T-helper 1 cell treated with Interleukin-12 subunit alpha and Interleukin-12 subunit beta and Interleukin-4 antibody, amounts not matched to agents 30 μg/mL and 1 μg/mL, for 36 hours (primary cell): Measurements from ENCODE around the gene GABRA5.

Source experiments
- H3K27ac Mint-ChIP-seq: one replicate; pipeline ENCODE4 v1.8.0; 2021; ENCODE audit warnings: mild to moderate bottlenecking, mixed read lengths
- H3K27me3 Mint-ChIP-seq: one replicate; pipeline ENCODE4 v1.8.0; 2021; ENCODE audit warnings: low read depth, mixed read lengths
- H3K36me3 Mint-ChIP-seq: one replicate; pipeline ENCODE4 v1.8.0; 2021; ENCODE audit warnings: low read depth, mixed read lengths
- H3K4me1 Mint-ChIP-seq: one replicate; pipeline ENCODE4 v1.8.0; 2021; ENCODE audit warnings: low read depth, mixed read lengths
- H3K4me3 Mint-ChIP-seq: one replicate; pipeline ENCODE4 v1.8.0; 2021; ENCODE audit warnings: mild to moderate bottlenecking, moderate library complexity, mixed read lengths
- H3K9me3 Mint-ChIP-seq: one replicate; pipeline ENCODE4 v1.8.0; 2021; ENCODE audit warnings: mixed read lengths

Gene GABRA5

DNA sequence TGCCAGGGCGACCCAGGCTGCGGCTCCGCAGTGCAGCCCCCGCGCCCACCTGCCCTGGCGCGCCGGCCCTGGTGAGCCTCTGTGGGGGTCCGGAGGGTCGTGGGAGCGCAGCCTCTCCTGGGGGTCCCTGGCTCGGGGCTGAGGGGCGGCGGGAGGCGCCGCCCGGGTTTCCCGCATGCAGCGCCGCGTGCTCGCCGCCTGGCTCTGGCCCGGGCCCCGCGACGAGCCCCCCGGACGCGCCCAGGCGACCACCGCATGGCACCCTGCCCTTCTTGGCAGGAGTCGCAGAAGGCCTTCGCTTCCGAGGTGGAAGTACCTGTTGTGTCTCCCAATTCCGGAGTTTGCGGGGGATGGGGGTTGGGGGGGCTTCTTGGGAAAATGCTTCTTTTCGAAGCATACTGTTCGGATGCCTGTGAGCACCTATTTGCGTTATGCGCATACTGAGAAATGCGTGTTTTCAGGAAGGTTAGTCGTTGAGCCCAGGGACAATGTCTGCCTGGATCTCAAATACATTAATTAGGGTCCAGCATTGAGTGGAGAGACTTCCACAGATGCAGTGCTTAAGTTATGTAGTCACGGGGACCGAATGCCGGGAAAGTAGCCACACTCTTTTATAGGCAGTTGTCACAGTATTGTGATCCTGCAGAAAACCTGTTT is 1.3 kb downstream of the GABRA5 start:
- Mint-ChIP-seq H3K9me3 (no peaks in the 10 kb centered on the region), H3K36me3 (no peaks in the 10 kb centered on the region), H3K4me1 (no peaks in the 10 kb centered on the region), H3K27ac (no peak overlapping the region), H3K27me3 (peaks cover 30% of the 10 kb centered on the region), H3K4me3 (no peak overlapping the region)

DNA sequence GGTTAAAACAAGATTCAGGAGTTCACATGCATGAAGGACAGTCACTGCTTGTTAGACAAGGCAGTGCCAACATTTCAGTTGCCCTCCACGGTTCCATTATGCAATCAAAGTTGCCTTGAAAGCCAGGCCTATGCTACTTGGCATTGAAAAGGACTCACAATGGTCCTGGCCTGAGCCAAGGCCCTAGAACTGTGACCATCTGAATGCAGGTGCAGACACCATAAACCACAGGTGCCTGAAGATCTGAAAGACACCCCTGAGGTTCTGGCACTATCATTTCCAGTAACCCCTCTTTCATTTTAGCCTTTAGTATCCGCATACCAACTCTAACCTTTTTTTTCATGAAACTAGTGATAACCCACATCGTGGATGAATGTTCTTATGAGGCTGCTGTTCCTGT is 2.8 kb downstream of the GABRA5 start:
- H3K4me3 Mint-ChIP-seq = no peak overlapping the region
- no peaks in the 10 kb centered on the region for H3K9me3 Mint-ChIP-seq
- no peaks in the 10 kb centered on the region for H3K4me1 Mint-ChIP-seq
- H3K27ac Mint-ChIP-seq = no peak overlapping the region
- peaks cover 24% of the 10 kb centered on the region for H3K27me3 Mint-ChIP-seq
- no peaks in the 10 kb centered on the region for H3K36me3 Mint-ChIP-seq

DNA sequence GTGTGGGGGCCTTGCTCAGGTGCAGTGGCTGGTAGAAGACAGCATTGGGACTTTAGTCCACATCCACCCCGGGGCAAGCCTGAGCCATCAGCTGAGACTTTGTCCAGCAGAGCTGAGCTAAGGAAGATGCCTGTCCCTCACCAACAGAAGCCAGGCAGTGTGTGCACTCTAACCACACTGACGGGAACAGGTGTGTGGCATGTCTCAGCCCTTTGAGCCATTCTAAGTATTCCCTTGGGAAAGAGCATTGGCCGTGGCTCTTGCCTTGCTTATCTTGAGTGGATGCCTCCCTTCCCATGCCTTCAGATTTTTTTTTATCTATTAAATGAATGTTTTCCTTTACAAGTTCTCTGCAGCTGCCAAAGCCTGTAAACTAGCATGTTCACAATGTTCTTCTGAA is 3.5 kb downstream of the GABRA5 start:
- H3K27ac Mint-ChIP-seq = no peak overlapping the region
- no peaks in the 10 kb centered on the region for H3K4me1 Mint-ChIP-seq
- H3K4me3 Mint-ChIP-seq = no peak overlapping the region

DNA sequence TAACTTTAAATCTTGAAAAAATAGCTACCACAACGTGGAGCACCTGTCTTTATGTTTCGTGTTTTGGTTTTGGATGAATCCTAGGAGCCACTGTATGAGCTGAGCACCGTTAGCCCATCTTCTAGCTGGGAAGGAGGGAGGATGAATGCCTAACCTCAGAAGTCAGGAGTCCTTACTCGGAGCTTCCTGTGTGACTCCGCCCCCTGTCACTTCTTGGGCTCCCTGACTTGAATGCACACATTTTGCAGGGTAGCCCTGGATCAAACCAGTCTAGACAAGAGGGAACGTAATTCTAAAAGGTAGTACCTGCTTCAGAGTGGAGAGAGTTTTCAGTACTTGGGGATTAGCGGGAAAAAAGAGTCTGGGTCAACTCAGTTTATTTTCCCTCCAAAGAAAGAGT is 5.3 kb downstream of the GABRA5 start:
- Mint-ChIP-seq H3K27me3 (peaks cover 13% of the 10 kb centered on the region), H3K9me3 (no peaks in the 10 kb centered on the region), H3K4me3 (no peak overlapping the region), H3K36me3 (no peaks in the 10 kb centered on the region), H3K4me1 (no peaks in the 10 kb centered on the region), H3K27ac (no peak overlapping the region)

More for the DNA sequence above, 3.5 kb downstream of the GABRA5 start:
- Mint-ChIP-seq H3K36me3 (no peaks in the 10 kb centered on the region), H3K27me3 (peaks cover 24% of the 10 kb centered on the region), H3K9me3 (no peaks in the 10 kb centered on the region)

DNA sequence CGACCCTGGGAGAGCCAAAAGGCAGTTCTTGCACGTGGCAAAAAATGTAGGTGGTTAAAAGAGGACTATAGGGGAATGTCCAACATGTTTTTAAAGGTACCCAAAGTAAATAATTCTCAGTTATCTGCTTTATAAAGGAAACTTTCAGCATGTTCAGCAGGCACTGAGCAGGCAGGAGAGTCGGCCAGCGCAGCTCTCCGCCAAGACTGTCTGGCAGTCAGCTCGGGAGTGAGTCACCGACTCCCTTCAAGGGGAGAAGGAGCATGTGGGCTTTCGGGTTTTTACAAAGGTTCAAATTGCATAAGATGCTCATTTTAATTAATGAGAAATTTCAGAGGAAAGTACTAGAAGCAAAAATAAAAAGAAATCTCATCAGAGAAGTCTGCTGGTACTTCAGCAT is 7.0 kb downstream of the GABRA5 start:
- Mint-ChIP-seq H3K9me3 (no peaks in the 10 kb centered on the region), H3K36me3 (no peaks in the 10 kb centered on the region), H3K27ac (no peak overlapping the region), H3K27me3 (peaks cover 6% of the 10 kb centered on the region), H3K4me1 (no peaks in the 10 kb centered on the region), H3K4me3 (no peak overlapping the region)

DNA sequence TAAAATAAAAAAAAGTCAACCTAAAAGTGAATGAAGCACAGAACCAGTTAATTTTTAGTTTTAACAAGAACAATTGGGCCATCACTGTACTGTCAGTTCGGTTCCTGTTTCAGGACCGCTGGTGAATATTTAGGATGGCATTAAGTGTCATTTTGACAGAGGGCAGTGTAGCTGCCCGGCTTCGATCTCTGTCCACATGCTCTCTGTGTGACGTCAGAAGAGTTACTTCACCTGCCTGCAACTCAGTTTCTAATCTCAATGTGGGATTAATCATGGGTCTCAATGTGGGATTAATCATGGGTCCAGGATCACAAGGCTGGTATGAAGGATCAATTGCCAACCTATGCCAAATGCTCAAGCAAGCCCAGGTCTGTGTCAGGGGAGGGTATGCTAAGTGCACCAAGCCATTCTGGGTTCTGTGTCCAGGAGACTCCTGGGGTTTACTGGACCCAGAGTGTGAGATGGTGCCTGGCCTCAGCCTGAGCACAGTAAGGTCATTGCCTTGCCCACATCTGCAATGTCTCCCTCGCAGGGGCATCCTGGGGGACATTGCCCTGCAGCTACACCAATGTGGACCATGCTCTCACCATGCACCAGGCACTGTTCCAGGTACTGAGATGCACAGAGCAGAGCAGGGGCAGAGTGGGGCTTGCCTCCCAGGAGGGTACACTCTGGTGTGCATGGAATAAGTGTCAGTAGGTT is 8.1 kb downstream of the GABRA5 start:
- Mint-ChIP-seq H3K36me3 (no peaks in the 10 kb centered on the region), H3K27me3 (no peaks in the 10 kb centered on the region), H3K9me3 (no peaks in the 10 kb centered on the region), H3K27ac (no peak overlapping the region), H3K4me3 (no peak overlapping the region), H3K4me1 (no peaks in the 10 kb centered on the region)

DNA sequence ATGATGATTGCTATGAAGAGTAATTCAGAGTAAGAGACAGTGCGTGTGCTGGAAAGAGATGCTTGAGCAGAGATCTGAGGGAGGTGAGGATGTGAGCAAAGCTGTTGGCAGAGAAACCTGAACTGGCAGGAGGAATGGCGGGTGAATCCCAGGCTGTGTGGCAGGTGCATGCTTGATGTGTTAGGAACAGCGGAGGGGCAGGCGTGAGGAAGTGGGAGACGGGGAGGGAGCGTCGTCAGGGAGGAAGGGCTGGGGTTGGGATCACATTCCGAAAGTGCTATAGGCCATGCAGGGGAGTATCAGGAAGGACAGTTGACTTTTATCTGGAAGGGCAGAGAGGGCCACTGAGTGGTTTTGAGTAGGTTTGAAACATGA is 8.6 kb downstream of the GABRA5 start:
- no peak overlapping the region for H3K4me3 Mint-ChIP-seq
- no peak overlapping the region for H3K27ac Mint-ChIP-seq
- H3K9me3 Mint-ChIP-seq = no peaks in the 10 kb centered on the region
- H3K27me3 Mint-ChIP-seq = no peaks in the 10 kb centered on the region
- no peaks in the 10 kb centered on the region for H3K4me1 Mint-ChIP-seq
- no peaks in the 10 kb centered on the region for H3K36me3 Mint-ChIP-seq

DNA sequence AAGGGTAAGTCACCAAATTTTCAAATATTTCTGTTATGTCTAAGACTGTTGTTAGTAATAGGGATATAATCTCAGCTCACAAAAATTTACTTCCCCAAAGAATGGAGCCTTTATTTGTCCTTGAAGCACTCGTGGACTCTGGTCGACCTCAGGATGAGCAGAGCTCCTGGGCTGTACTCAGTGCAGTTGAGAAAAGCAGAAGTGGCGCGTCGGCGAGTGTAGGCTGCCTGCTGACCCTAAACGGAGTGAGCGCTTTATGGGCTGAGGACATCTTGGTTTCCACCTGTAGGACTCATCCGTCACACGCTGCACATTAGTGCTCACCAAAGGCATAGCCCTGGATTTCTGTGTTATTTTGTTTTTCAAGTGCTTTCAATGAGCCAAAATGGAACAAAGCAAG is 11.0 kb downstream of the GABRA5 start:
- no peak overlapping the region for H3K4me3 Mint-ChIP-seq
- H3K9me3 Mint-ChIP-seq = no peaks in the 10 kb centered on the region
- no peak overlapping the region for H3K27ac Mint-ChIP-seq
- H3K27me3 Mint-ChIP-seq = no peaks in the 10 kb centered on the region
- H3K4me1 Mint-ChIP-seq = no peaks in the 10 kb centered on the region
- H3K36me3 Mint-ChIP-seq = no peaks in the 10 kb centered on the region

DNA sequence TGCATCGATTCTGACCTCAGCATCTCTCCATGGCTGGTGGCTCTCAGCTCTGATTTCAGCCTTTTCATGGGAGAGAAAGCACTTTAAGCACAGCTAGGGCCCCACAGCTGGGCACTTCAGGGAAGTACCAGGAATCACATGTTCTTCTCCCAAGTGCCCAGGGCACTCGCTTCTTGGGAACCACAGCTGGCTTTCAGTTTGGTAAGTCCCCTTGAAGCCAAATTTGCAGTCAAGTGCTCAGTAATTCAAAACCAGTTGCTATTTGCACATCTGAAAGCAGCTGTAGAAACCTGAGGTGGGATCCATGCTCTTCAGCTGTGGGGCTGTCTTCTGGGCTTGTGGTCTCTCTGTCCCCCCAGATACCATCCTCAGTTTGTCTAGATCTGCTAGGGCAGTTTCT is 12.8 kb downstream of the GABRA5 start:
- H3K4me1 Mint-ChIP-seq = no peaks in the 10 kb centered on the region
- H3K9me3 Mint-ChIP-seq = no peaks in the 10 kb centered on the region
- no peaks in the 10 kb centered on the region for H3K36me3 Mint-ChIP-seq

DNA sequence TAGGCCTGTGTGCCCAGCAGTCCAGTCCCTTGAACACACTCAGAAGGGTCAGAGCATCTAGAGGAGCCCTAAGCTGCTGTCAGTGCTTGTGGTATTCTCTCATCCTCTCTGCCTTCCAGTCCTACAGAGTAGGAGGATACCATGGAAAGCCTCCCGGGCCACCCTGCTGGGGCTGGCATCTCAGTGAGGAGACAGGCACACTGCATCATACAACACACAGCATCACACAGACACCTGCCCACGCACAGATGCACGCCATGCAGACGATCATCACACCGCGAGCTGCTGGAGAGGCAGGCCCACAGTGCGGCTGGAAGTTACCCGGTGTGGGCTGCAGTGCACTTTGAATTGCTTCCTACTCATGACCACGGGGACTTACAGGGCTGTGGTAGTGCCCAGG is 15.2 kb downstream of the GABRA5 start:
- Mint-ChIP-seq H3K4me3 (no peak overlapping the region), H3K36me3 (no peaks in the 10 kb centered on the region), H3K27me3 (no peaks in the 10 kb centered on the region), H3K9me3 (no peaks in the 10 kb centered on the region), H3K4me1 (no peaks in the 10 kb centered on the region), H3K27ac (no peak overlapping the region)

More for the DNA sequence above, 12.8 kb downstream of the GABRA5 start:
- Mint-ChIP-seq H3K27ac (no peak overlapping the region), H3K4me3 (no peak overlapping the region), H3K27me3 (no peaks in the 10 kb centered on the region)

DNA sequence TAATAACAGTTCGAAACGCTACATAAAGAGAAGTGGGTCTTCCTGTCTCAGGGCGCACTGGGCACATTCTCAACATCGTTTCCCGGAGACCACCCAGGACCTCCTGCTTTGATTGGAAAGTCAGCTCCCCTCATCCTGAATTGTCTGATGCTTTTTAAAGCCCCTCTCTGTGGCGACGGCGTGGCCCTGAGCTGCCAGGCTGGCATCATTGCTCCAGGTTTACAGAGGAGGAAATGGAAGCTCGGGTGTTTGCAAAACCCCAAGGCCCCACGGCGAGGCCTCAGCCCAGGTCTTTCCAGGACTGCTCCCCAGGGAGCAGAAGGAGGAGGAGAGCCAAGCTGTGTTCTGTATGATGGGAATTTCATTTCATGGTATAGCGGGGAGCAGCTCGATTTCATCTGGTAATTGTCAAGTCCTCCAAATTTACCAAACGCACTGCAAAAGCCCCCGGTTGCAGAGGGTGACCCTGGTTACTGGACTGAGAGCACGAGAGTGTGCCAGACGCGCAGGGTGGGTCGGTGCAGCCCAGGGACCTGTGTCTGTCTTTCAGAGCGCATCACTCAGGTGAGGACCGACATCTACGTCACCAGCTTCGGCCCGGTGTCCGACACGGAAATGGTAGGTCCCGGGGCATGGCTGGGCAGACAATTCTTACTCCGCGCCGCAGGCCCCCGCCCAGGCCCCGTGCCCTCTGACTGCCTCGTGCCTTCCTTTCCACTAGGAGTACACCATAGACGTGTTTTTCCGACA is 15.9 kb downstream of the GABRA5 start:
- Mint-ChIP-seq H3K36me3 (no peaks in the 10 kb centered on the region), H3K27me3 (no peaks in the 10 kb centered on the region), H3K27ac (no peak overlapping the region)

DNA sequence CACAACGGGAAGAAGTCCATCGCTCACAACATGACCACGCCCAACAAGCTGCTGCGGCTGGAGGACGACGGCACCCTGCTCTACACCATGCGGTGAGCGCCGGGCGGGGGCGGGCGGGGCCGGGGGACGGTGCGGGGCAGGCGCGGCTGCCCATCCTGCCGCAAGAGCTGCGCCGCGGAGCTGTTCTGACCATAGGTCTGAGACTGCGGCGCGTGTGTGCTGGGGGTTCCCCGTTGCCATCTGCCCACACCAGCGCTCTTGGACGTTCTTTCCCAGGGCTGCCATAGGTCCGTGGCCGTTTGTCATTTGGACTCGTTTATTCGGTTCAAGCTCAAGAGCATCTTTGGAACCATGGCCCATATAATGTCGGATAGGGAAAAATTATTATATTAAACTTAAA is 16.6 kb downstream of the GABRA5 start:
- H3K36me3 Mint-ChIP-seq = no peaks in the 10 kb centered on the region
- no peaks in the 10 kb centered on the region for H3K27me3 Mint-ChIP-seq
- H3K27ac Mint-ChIP-seq = no peak overlapping the region
- no peak overlapping the region for H3K4me3 Mint-ChIP-seq
- H3K9me3 Mint-ChIP-seq = no peaks in the 10 kb centered on the region
- H3K4me1 Mint-ChIP-seq = no peaks in the 10 kb centered on the region

More for the DNA sequence above, 15.9 kb downstream of the GABRA5 start:
- Mint-ChIP-seq H3K9me3 (no peaks in the 10 kb centered on the region), H3K4me1 (no peaks in the 10 kb centered on the region), H3K4me3 (no peak overlapping the region)

DNA sequence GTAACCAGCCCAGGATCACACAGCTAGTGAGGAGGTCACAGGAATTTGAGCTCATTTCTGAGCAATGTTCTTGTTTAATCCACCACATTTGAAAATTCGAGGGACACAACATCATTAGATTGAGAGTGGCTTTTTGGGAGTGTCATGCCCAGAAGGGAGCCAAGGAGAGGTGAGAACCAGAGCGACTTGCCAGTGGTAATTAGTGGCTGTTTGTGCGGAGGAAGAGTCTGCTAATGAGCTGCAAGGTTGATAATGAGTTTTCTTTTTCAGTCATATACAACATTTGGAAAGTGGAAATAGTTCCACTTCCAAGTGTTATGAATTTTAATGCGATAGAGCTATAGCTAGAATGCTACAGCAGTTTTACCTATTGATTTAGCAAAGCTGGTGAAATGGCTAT is 19.7 kb downstream of the GABRA5 start:
- Mint-ChIP-seq H3K27me3 (no peaks in the 10 kb centered on the region), H3K4me1 (no peaks in the 10 kb centered on the region), H3K27ac (no peak overlapping the region), H3K4me3 (no peak overlapping the region), H3K36me3 (no peaks in the 10 kb centered on the region), H3K9me3 (no peaks in the 10 kb centered on the region)

DNA sequence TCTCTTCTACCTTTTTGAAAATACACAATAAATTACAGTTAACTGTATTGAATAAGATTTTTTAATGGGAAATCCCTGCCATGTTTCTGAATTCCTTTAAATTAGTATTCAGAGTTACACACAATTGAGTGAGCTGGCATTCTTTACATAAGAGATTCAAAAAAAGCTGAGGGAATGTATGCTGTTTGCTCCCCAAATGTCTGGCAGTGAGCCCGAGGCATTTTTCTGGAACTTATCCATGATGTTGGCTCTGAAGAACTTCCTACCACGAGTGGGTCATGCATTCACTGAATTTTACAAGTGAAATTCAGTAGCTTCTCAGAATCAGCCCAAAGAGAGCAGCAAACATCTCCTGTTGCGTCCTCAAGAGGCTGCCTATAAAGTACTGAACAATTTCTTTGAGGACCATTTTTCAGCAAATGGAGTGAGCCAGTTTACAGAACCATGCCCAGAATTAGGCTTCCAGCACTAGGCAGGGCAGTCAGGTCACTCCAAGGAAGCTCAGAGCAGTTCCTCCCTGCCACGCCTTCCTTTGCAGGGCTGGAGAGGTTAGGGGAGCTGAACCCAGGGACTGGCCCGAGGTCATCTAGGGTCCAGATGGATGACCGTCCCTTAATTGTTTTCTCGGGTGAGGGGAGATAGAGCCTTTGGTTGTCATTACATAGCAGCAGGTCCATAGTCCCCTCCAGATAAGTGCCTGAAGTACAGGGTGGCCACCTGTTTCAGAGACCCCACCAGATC is 21.2 kb downstream of the GABRA5 start:
- Mint-ChIP-seq H3K4me3 (no peak overlapping the region), H3K27me3 (no peaks in the 10 kb centered on the region), H3K4me1 (no peaks in the 10 kb centered on the region), H3K36me3 (no peaks in the 10 kb centered on the region), H3K9me3 (peaks cover 6% of the 10 kb centered on the region), H3K27ac (no peak overlapping the region)
